ENCODE data around the gene MLN.
A peak's percentile ranks its signal among the peaks of the same experiment; 100 is the strongest.

The MLN gene

GRCh38 chr6:33752646-33753015 is 51.2 kb downstream of the MLN start:
- DNase-seq (ENCODE audit: low read depth) = no peak

GRCh38 chr6:33751771-33752645 is 51.8 kb downstream of the MLN start:
- DNase-seq (ENCODE audit: low read depth) = no peak

- DNase-seq (ENCODE audit: low read depth) = peak; percentile 15
Observed at GRCh38 chr6:33750244-33750991, 53.4 kb downstream of the MLN start.

- no peak for DNase-seq (ENCODE audit: low read depth)
Observed at GRCh38 chr6:33749401-33749800, 54.4 kb downstream of the MLN start.

GRCh38 chr6:33748841-33749240 is 55.0 kb downstream of the MLN start:
- no peak for DNase-seq (ENCODE audit: low read depth)

GRCh38 chr6:33747823-33748222 is 56.0 kb downstream of the MLN start:
- DNase-seq (ENCODE audit: low read depth) = no peak

GRCh38 chr6:33746651-33747100 is 57.1 kb downstream of the MLN start, which contains the start of gene IP6K3:
Gene IP6K3 (minus strand): TSS chr6:33746905. CDS start chr6:33735476, 11,429 bp downstream.
- no peak for DNase-seq (ENCODE audit: low read depth)

GRCh38 chr6:33746036-33746600 is 57.7 kb downstream of the MLN start:
- DNase-seq (ENCODE audit: low read depth) = peak; percentile 63

- peak; percentile 30 for DNase-seq (ENCODE audit: low read depth)
Observed at GRCh38 chr6:33745548-33745947, 58.3 kb downstream of the MLN start.

- DNase-seq (ENCODE audit: low read depth) = no peak
Observed at GRCh38 chr6:33744895-33745546, 58.8 kb downstream of the MLN start.
